SK-N-SH treated with all-trans-retinoic acid at 6 μM for 48 hours (cell line): ENCODE measurements around the gene LEFTY1.

Experiments
- ESRRG ChIP-seq: fragments of 250-450 bp; sonication (Bioruptor Pico); IDR thresholded peaks from 2 replicates; pipeline ENCODE4 v1.6.1; 2021; ENCODE audit warnings: mild to moderate bottlenecking
- OSR1 ChIP-seq: fragments of 250-450 bp; sonication (Bioruptor Pico); IDR thresholded peaks from 2 replicates; pipeline ENCODE4 v1.8.0; 2022; ENCODE audit warnings: moderate library complexity, mild to moderate bottlenecking, inconsistent platforms
- RARB ChIP-seq: fragments of 250-450 bp; sonication (Bioruptor Pico); IDR thresholded peaks from 2 replicates; pipeline ENCODE4 v1.8.0; 2021; ENCODE audit warnings: mild to moderate bottlenecking, moderate library complexity
- TOX ChIP-seq: fragments of 250-450 bp; sonication (Bioruptor Pico); IDR thresholded peaks from 2 replicates; pipeline ENCODE4 v1.8.0; 2021; ENCODE audit warnings: mild to moderate bottlenecking, moderate library complexity, borderline replicate concordance
- ZFP3 ChIP-seq: fragments of 250-450 bp; sonication (Bioruptor Pico); IDR thresholded peaks from 2 replicates; pipeline ENCODE4 v1.5.0; 2020; ENCODE audit warnings: mild to moderate bottlenecking, moderate library complexity
- ZFP30 ChIP-seq: fragments of 450-650 bp; formaldehyde crosslinking; IDR thresholded peaks from 2 replicates; pipeline ENCODE4 v1.5.0; 2022; ENCODE audit warnings: mild to moderate bottlenecking, moderate library complexity
- ZNF70 ChIP-seq: fragments of 450-650 bp; formaldehyde crosslinking; IDR thresholded peaks from 2 replicates; pipeline ENCODE4 v1.5.0; 2020; ENCODE audit warnings: mild to moderate bottlenecking, moderate library complexity
- TF ChIP-seq, protein P1 (sequence below): fragments of 250-450 bp; sonication (Bioruptor Pico); IDR thresholded peaks from 2 replicates; pipeline ENCODE4 v1.5.0; 2020; ENCODE audit warnings: mild to moderate bottlenecking, moderate library complexity

GRCh38 chr1:225923381-225923691 is 34.4 kb upstream of the LEFTY1 start:
- TF ChIP-seq ESRRG: no peak
- no peak for TF ChIP-seq ZFP3 (CRISPR knock-in tag)
- TF ChIP-seq ZFP30: no peak
- TF ChIP-seq, protein P1, sequence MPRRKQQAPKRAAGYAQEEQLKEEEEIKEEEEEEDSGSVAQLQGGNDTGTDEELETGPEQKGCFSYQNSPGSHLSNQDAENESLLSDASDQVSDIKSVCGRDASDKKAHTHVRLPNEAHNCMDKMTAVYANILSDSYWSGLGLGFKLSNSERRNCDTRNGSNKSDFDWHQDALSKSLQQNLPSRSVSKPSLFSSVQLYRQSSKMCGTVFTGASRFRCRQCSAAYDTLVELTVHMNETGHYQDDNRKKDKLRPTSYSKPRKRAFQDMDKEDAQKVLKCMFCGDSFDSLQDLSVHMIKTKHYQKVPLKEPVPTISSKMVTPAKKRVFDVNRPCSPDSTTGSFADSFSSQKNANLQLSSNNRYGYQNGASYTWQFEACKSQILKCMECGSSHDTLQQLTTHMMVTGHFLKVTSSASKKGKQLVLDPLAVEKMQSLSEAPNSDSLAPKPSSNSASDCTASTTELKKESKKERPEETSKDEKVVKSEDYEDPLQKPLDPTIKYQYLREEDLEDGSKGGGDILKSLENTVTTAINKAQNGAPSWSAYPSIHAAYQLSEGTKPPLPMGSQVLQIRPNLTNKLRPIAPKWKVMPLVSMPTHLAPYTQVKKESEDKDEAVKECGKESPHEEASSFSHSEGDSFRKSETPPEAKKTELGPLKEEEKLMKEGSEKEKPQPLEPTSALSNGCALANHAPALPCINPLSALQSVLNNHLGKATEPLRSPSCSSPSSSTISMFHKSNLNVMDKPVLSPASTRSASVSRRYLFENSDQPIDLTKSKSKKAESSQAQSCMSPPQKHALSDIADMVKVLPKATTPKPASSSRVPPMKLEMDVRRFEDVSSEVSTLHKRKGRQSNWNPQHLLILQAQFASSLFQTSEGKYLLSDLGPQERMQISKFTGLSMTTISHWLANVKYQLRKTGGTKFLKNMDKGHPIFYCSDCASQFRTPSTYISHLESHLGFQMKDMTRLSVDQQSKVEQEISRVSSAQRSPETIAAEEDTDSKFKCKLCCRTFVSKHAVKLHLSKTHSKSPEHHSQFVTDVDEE (CRISPR knock-in tag): no peak
- no peak for TF ChIP-seq TOX (CRISPR knock-in tag)
- no peak for TF ChIP-seq RARB (CRISPR knock-in tag)
- TF ChIP-seq ZNF70: no peak
- TF ChIP-seq OSR1 (CRISPR knock-in tag): no peak
